LoVo (cell line): ENCODE data around the gene DTX4.
"Not testable (repeated sequence)": the region's sequence is repeated elsewhere in the genome, so short reads cannot be mapped to it uniquely, and the experiment has no call there.

ENCODE experiments used
- DNase-seq: peaks from one replicate; pipeline ENCODE4 v3.0.0-alpha.2; 2016; ENCODE audit warnings: low spot score

DTX4 gene

GRCh38 chr11:59171508-59172322 is at the start of gene DTX4:
DTX4 (plus strand) TSS chr11:59172132; CDS start chr11:59172596, 464 bp downstream.
- DNase-seq = peak; percentile 91

- peak; percentile 26 for DNase-seq
Measured at GRCh38 chr11:59135648-59136461, 36.1 kb upstream of the DTX4 start.

- DNase-seq = not testable (repeated sequence)
Measured at GRCh38 chr11:59136551-59136950, 35.4 kb upstream of the DTX4 start.

- DNase-seq = no peak
Measured at GRCh38 chr11:59137190-59137589, 34.7 kb upstream of the DTX4 start.

- DNase-seq = no peak
Measured at GRCh38 chr11:59138643-59139042, 33.3 kb upstream of the DTX4 start.

GRCh38 chr11:59141191-59141590 is 30.7 kb upstream of the DTX4 start:
- DNase-seq = no peak

- no peak for DNase-seq
Measured at GRCh38 chr11:59141673-59142460, 30.1 kb upstream of the DTX4 start.

- DNase-seq = peak; percentile 88
Measured at GRCh38 chr11:59142530-59143507, 29.1 kb upstream of the DTX4 start, which contains the start of gene FAM111A. FAM111A (plus strand) TSS chr11:59142856; CDS start chr11:59148873, 6,017 bp downstream.

- no peak for DNase-seq
Measured at GRCh38 chr11:59144096-59144495, 27.8 kb upstream of the DTX4 start.

GRCh38 chr11:59144579-59145345 is 27.2 kb upstream of the DTX4 start:
- peak; percentile 73 for DNase-seq

GRCh38 chr11:59145534-59145933 is 26.4 kb upstream of the DTX4 start:
- no peak for DNase-seq

GRCh38 chr11:59151761-59152160 is 20.2 kb upstream of the DTX4 start:
- no peak for DNase-seq

- no peak for DNase-seq
Measured at GRCh38 chr11:59152312-59152951, 19.5 kb upstream of the DTX4 start.

- DNase-seq = no peak
Measured at GRCh38 chr11:59154610-59155009, 17.3 kb upstream of the DTX4 start.

GRCh38 chr11:59157433-59157832 is 14.5 kb upstream of the DTX4 start:
- DNase-seq = no peak

- peak; percentile 72 for DNase-seq
Measured at GRCh38 chr11:59158206-59159068, 13.5 kb upstream of the DTX4 start.

- DNase-seq = no peak
Measured at GRCh38 chr11:59164028-59164427, 7.9 kb upstream of the DTX4 start.

- DNase-seq = peak; percentile 27
Measured at GRCh38 chr11:59172345-59173079, 580 bp downstream of the DTX4 start.
